IPS-NIHi11 (cell line): Measurements from ENCODE around the gene MYOD1.

ENCODE experiments used
- DNase-seq: peaks from one replicate; pipeline ENCODE4 v3.0.0; 2012; ENCODE audit warnings: mixed read lengths, low spot score

The MYOD1 gene

GRCh38 chr11:17719028-17719937 is at the start of gene MYOD1:
TSS of gene MYOD1 (plus strand) at chr11:17719571. CDS start at chr11:17719783, 212 bp downstream.
- peak; percentile 84 for DNase-seq

- no peak for DNase-seq
Observed at GRCh38 chr11:17672469-17672868, 46.9 kb upstream of the MYOD1 start.

GRCh38 chr11:17673951-17674350 is 45.4 kb upstream of the MYOD1 start:
- DNase-seq = no peak

GRCh38 chr11:17682848-17683247 is 36.5 kb upstream of the MYOD1 start:
- no peak for DNase-seq

- DNase-seq = peak; percentile 29
Observed at GRCh38 chr11:17683377-17684161, 35.8 kb upstream of the MYOD1 start.

- no peak for DNase-seq
Observed at GRCh38 chr11:17684550-17684949, 34.8 kb upstream of the MYOD1 start.

- no peak for DNase-seq
Observed at GRCh38 chr11:17686231-17686980, 33.0 kb upstream of the MYOD1 start.

GRCh38 chr11:17687946-17688670 is 31.3 kb upstream of the MYOD1 start:
- no peak for DNase-seq

GRCh38 chr11:17691550-17691949 is 27.8 kb upstream of the MYOD1 start:
- DNase-seq = no peak

GRCh38 chr11:17691976-17692375 is 27.4 kb upstream of the MYOD1 start:
- DNase-seq = no peak

GRCh38 chr11:17692931-17693330 is 26.4 kb upstream of the MYOD1 start:
- no peak for DNase-seq

- no peak for DNase-seq
Observed at GRCh38 chr11:17693531-17693930, 25.8 kb upstream of the MYOD1 start.

- no peak for DNase-seq
Observed at GRCh38 chr11:17694494-17695110, 24.8 kb upstream of the MYOD1 start.

- peak; percentile 73 for DNase-seq
Observed at GRCh38 chr11:17695454-17696441, 23.6 kb upstream of the MYOD1 start.

- no peak for DNase-seq
Observed at GRCh38 chr11:17696741-17697140, 22.6 kb upstream of the MYOD1 start.

- no peak for DNase-seq
Observed at GRCh38 chr11:17697175-17697949, 22.0 kb upstream of the MYOD1 start.

- DNase-seq = no peak
Observed at GRCh38 chr11:17699147-17700114, 19.9 kb upstream of the MYOD1 start.

GRCh38 chr11:17700991-17701390 is 18.4 kb upstream of the MYOD1 start:
- DNase-seq = no peak
